C4-2B (cell line): Measurements from ENCODE around the gene ZNG1A.
"Not testable (repeated sequence)": the region's sequence is repeated elsewhere in the genome, so short reads cannot be mapped to it uniquely, and the experiment has no call there.

Source experiments
- ZFX ChIP-seq: fragments of 450-650 bp; IDR thresholded peaks from 2 replicates; pipeline ENCODE4 v1.6.1; 2017
- TF ChIP-seq, protein P1 (sequence below): fragments of 450-650 bp; conservative IDR thresholded peaks from 2 replicates; pipeline ENCODE4 v1.5.1; 2017; ENCODE audit warnings: mild to moderate bottlenecking

- TF ChIP-seq, protein P1, sequence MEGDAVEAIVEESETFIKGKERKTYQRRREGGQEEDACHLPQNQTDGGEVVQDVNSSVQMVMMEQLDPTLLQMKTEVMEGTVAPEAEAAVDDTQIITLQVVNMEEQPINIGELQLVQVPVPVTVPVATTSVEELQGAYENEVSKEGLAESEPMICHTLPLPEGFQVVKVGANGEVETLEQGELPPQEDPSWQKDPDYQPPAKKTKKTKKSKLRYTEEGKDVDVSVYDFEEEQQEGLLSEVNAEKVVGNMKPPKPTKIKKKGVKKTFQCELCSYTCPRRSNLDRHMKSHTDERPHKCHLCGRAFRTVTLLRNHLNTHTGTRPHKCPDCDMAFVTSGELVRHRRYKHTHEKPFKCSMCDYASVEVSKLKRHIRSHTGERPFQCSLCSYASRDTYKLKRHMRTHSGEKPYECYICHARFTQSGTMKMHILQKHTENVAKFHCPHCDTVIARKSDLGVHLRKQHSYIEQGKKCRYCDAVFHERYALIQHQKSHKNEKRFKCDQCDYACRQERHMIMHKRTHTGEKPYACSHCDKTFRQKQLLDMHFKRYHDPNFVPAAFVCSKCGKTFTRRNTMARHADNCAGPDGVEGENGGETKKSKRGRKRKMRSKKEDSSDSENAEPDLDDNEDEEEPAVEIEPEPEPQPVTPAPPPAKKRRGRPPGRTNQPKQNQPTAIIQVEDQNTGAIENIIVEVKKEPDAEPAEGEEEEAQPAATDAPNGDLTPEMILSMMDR = not testable (repeated sequence)
- not testable (repeated sequence) for TF ChIP-seq ZFX
These were observed 68.2 kb downstream of the ZNG1A start for GRCh38 chr9:110672-111071.
